CD4-positive, alpha-beta T cell (primary cell): Measurements from ENCODE around the gene KASH5. TPM values are rescaled to one million over a fixed set of nuclear protein-coding genes. Genes with fewer than 3 reads are reported as not detected.
"Not testable (repeated sequence)": the region's sequence is repeated elsewhere in the genome, so short reads cannot be mapped to it uniquely, and the experiment has no call there.

ENCODE experiments used
- ATAC-seq: fragments of 200-7000 bp; cut with Tn5 transposase; one replicate; pipeline ENCODE4 v1.10.0; 2022; ENCODE audit warnings: mild to moderate bottlenecking; ENCODE audit not compliant: poor library complexity
- CTCF ChIA-PET: fragments of 350-600 bp; sonication (Branson Sonifier 250); formaldehyde crosslinking; loops from one replicate; lab custom pipeline; 2021; ENCODE audit warnings: antibody characterized with exemption, inconsistent platforms; lab: Charles Lee
- POLR2A ChIA-PET: fragments of 350-600 bp; sonication (Branson Sonifier 250); formaldehyde crosslinking; loops from one replicate; lab custom pipeline; 2021; ENCODE audit warnings: antibody characterized with exemption, inconsistent platforms; lab: Charles Lee
- DNase-seq, 14 experiments: peaks; one replicate each; pipeline ENCODE4 v3.0.0-alpha.2; 2013 to 2020; ENCODE audit warnings: mixed read lengths in 2 of 14
- H3K27ac ChIP-seq, 2 donors: one replicate each; pipeline versions ENCODE4 v1.5.1 to v1.7.0; 2013; ENCODE audit warnings: low read length in 2 of 2, low read depth in 1 of 2, mild to moderate bottlenecking in 1 of 2
- H3K27me3 ChIP-seq, 2 experiments: 1 replicate in 1 of 2; 2 replicates in 1 of 2; pipeline versions ENCODE4 v1.6.1 to v1.7.0; 2013; ENCODE audit warnings: low read length in 2 of 2, control low read depth in 1 of 2, mild to moderate bottlenecking in 1 of 2, moderate library complexity in 1 of 2; ENCODE audit not compliant: insufficient read depth in 2 of 2, control insufficient read depth in 1 of 2
- H3K36me3 ChIP-seq: one replicate; pipeline ENCODE4 v1.6.1; 2013; ENCODE audit warnings: low read length, control low read depth; ENCODE audit not compliant: insufficient read depth
- H3K4me1 ChIP-seq: one replicate; pipeline ENCODE4 v1.6.1; 2013; ENCODE audit warnings: low read length, control low read depth; ENCODE audit not compliant: insufficient read depth
- H3K4me3 ChIP-seq: one replicate; pipeline ENCODE4 v1.5.1; 2013; ENCODE audit warnings: mild to moderate bottlenecking, low read length, moderate library complexity
- H3K9me3 ChIP-seq, 2 experiments: 1 replicate in 1 of 2; 2 replicates in 1 of 2; pipeline versions ENCODE4 v1.6.1 to v1.7.0; 2013; ENCODE audit warnings: low read length in 2 of 2, mild to moderate bottlenecking in 2 of 2, control low read depth in 1 of 2, moderate library complexity in 1 of 2; ENCODE audit not compliant: control insufficient read depth in 1 of 2, insufficient read depth in 1 of 2
- H3K27ac Mint-ChIP-seq: one replicate; pipeline ENCODE4 v1.8.0; 2020; ENCODE audit warnings: mixed read lengths
- H3K27me3 Mint-ChIP-seq: one replicate; pipeline ENCODE4 v1.8.0; 2021; ENCODE audit warnings: mixed read lengths
- H3K36me3 Mint-ChIP-seq: one replicate; pipeline ENCODE4 v1.8.0; 2021; ENCODE audit warnings: low read depth, mixed read lengths
- H3K4me1 Mint-ChIP-seq: one replicate; pipeline ENCODE4 v1.8.0; 2021; ENCODE audit warnings: low read depth, mixed read lengths
- H3K4me3 Mint-ChIP-seq: one replicate; pipeline ENCODE4 v1.8.0; 2020; ENCODE audit warnings: mild to moderate bottlenecking, mixed read lengths
- H3K9me3 Mint-ChIP-seq: one replicate; pipeline ENCODE4 v1.8.0; 2020; ENCODE audit warnings: mixed read lengths
- CTCF ChIP-seq: fragments of 200-600 bp; IDR thresholded peaks from one replicate; pipeline ENCODE4 v1.8.0; 2022; ENCODE audit warnings: antibody characterized with exemption, mild to moderate bottlenecking
- intact Hi-C, 2 experiments: fragments of 100-400 bp; cut with DNase I in 1 of 2; cut with micrococcal nuclease in 1 of 2; formaldehyde crosslinking; loops; one replicate each; pipeline versions ENCODE4 v1.15.1 to v1.9.0; 2023 to 2025; cut with DNase I, micrococcal nuclease
- total RNA-seq, 174 experiments: library from RNA in 2 of 174; stranded (reverse) in 2 of 174; gene quantifications; one replicate each; pipeline ENCODE4 v1.2.3 and lab custom pipeline; 2021 to 2026

Gene KASH5
- total RNA-seq, 2 experiments from 2014 or later = not detected

GRCh38 chr19:49442771-49443365, 54.8 kb downstream of the KASH5 start:
- peaks cover 54% of the 10 kb centered on the region for H3K27me3 Mint-ChIP-seq
- ChIA-PET CTCF (interaction anchor here (0.7 to 3.9 kb wide), 10 partner anchors 9 to 107 kb away, joined by 3 to 19 read pairs (median 4); partner anchors contain the start of genes CD37, FLT3LG and PIH1D1), POLR2A (interaction anchor here (0.9 to 1.9 kb wide), 5 partner anchors 28 to 51 kb away, joined by 3 to 6 read pairs (median 4); no protein-coding TSS in a partner anchor)
- Histone ChIP-seq H3K27me3 (peaks cover 45 to 46% of the 10 kb centered on the region in 2 experiments), H3K4me1 (peaks cover 41% of the 10 kb centered on the region), H3K9me3 (no peaks in the 10 kb centered on the region), H3K4me3 (peak overlapping the region; percentile 66), H3K27ac (no peak overlapping the region), H3K36me3 (peaks cover 11% of the 10 kb centered on the region)
- no peaks in the 10 kb centered on the region for H3K9me3 Mint-ChIP-seq
- peaks cover 29% of the 10 kb centered on the region for H3K36me3 Mint-ChIP-seq
- peaks cover 36% of the 10 kb centered on the region for H3K4me1 Mint-ChIP-seq
- DNase-seq (peak in 11 of 14 experiments; percentile 25 to 74 (median 51)), ATAC-seq (peak; percentile 28)
- H3K4me3 Mint-ChIP-seq = peak overlapping the region; percentile 85
- intact Hi-C loops = loop anchor here (1.0 to 10.0 kb wide), 7 partner anchors 8 to 448 kb away; partner anchors contain the start of genes FLT3LG (in 1 of the 2), GYS1 (in 1 of the 2), PIH1D1 (in 1 of the 2) and RUVBL2 (in 1 of the 2)
- peak overlapping the region; percentile 84 for H3K27ac Mint-ChIP-seq
- TF ChIP-seq CTCF = no peak

DNA sequence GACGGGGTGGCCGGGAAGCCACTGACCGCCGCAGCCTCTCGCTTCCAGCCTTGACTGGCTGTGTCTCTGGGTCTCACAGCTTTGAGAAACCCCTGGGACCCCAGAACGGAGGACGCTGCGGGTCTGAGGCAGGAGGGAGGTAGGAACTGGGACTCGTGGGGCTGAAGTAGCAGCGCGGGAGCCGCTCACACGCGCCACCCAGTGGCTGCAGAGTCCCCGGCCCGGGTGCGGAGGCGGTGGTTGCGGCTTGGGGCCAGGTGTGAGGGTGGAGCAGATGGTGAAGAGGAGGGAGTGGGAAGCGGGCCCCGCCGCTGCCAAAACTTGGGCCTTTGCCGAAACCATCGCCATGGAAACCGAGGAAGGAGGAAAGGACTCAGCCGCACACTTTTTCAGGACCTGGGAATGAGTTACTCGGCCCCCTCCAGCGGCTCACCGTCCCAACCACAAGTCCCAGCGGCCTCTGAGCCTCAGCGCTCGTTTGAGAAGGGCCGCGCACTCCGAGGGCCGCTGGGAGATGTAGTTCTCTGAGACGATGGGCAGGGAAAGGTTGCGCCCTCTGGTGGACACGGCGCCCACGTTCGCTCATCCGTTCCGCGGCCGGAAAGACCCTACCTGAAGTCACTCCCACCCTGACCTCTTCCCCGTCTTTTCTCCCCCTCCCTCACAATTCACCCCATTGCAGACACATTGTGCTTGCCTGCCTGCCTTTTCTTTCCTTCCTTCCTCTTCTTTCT, 55.5 kb downstream of the KASH5 start:
- peaks cover 47% of the 10 kb centered on the region for H3K4me1 ChIP-seq
- peaks cover 47% of the 10 kb centered on the region for H3K27me3 Mint-ChIP-seq

DNA sequence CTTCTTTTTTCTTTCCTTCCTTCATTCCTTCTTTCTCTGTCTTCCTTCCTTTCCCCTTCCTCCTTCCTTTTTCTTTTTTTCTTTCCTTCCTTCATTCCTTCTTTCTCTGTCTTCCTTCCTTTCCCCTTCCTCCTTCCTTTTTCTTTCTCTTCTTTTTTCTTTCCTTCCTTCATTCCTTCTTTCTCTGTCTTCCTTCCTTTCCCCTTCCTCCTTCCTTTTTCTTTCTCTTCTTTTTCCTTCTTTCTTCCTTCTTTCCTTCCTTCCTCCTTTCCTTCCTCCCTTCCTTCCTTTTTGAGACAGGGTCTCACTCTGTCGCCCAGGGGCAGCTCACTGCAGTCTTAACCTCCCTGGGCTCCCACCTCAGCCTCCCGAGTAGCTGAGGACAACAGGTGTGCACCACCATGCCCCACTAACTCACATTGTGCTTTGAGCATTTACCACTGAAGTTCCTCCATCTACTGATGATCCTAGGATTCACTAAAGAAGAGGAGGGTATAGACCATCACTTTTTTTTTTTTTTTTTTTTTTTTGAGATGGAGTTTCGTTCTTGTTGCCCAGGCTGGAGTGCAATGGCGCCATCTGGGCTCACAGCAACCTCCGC, 56.2 kb downstream of the KASH5 start:
- Mint-ChIP-seq H3K4me1 (peaks cover 41% of the 10 kb centered on the region), H3K27ac (peak overlapping the region; percentile 84), H3K4me3 (peak overlapping the region; percentile 85), H3K36me3 (peaks cover 38% of the 10 kb centered on the region), H3K27me3 (peaks cover 40% of the 10 kb centered on the region)
- H3K36me3 ChIP-seq = peaks cover 23% of the 10 kb centered on the region
- not testable (repeated sequence) for H3K27ac ChIP-seq, DNase-seq, H3K9me3 Mint-ChIP-seq, ATAC-seq, H3K4me3 ChIP-seq, H3K9me3 ChIP-seq
- CTCF ChIA-PET = interaction anchor here (0.6 to 3.9 kb wide), 11 partner anchors 7 to 188 kb away, joined by 3 to 19 read pairs (median 5); partner anchors contain the start of genes FLT3LG and PIH1D1
- H3K4me1 ChIP-seq = peaks cover 51% of the 10 kb centered on the region
- intact Hi-C loops = loop anchor here in 1 of 2 experiments (5.0 to 10.0 kb wide), 2 partner anchors 112 to 449 kb away; partner anchors contain the start of genes GYS1 and RUVBL2
- POLR2A ChIA-PET = interaction anchor here (0.7 to 1.1 kb wide), 3 partner anchors 25 to 52 kb away, joined by 3 to 5 read pairs (median 3); partner anchors contain the start of gene FLT3LG
- peaks cover 32 to 33% of the 10 kb centered on the region in 2 experiments for H3K27me3 ChIP-seq

More for the DNA sequence above, 55.5 kb downstream of the KASH5 start:
- peak overlapping the region; percentile 84 for H3K27ac Mint-ChIP-seq
- peak overlapping the region; percentile 66 for H3K4me3 ChIP-seq
- peak overlapping the region; percentile 85 for H3K4me3 Mint-ChIP-seq
- H3K36me3 Mint-ChIP-seq = peaks cover 34% of the 10 kb centered on the region
- peak; percentile 95 for TF ChIP-seq CTCF
- H3K9me3 Mint-ChIP-seq = no peaks in the 10 kb centered on the region
- H3K9me3 ChIP-seq = no peaks in the 10 kb centered on the region
- DNase-seq = peak; percentile 89 to 96 (median 91)
- intact Hi-C loops = loop anchor here (1.0 to 10.0 kb wide), 7 partner anchors 8 to 449 kb away; partner anchors contain the start of genes FLT3LG (in 1 of the 2), GYS1 (in 1 of the 2), PIH1D1 (in 1 of the 2) and RUVBL2 (in 1 of the 2)
- peak; percentile 89 for ATAC-seq
- H3K27me3 ChIP-seq = peaks cover 39% of the 10 kb centered on the region in 2 experiments
- H3K36me3 ChIP-seq = peaks cover 16% of the 10 kb centered on the region
- peaks cover 41% of the 10 kb centered on the region for H3K4me1 Mint-ChIP-seq
- ChIA-PET CTCF (interaction anchor here (0.6 to 3.9 kb wide), 14 partner anchors 8 to 187 kb away, joined by 3 to 19 read pairs (median 4); partner anchors contain the start of genes CD37, FLT3LG and PIH1D1), POLR2A (interaction anchor here (0.7 to 1.9 kb wide), 7 partner anchors 26 to 52 kb away, joined by 3 to 5 read pairs (median 3); partner anchors contain the start of gene FLT3LG)
- H3K27ac ChIP-seq = no peak overlapping the region
